A673 (cell line): ENCODE measurements around the gene ADAM23. TPM values are rescaled to one million over a fixed set of nuclear protein-coding genes. Genes with fewer than 3 reads are reported as not detected.

ENCODE experiments used
- BruUV-seq: library from RNA; stranded (reverse); fragments of 400-500 nt; replicated peaks from 2 replicates; lab custom pipeline; 2021; lab: Mats Ljungman, UMichigan
- CTCF ChIA-PET: fragments of 300-600 bp; sonication (Branson Sonifier 250); formaldehyde crosslinking; loops from one replicate; lab custom pipeline; 2022; ENCODE audit warnings: antibody characterized with exemption; lab: Charles Lee
- POLR2A ChIA-PET: fragments of 300-600 bp; sonication (Branson Sonifier 250); formaldehyde crosslinking; loops from one replicate; lab custom pipeline; 2022; ENCODE audit warnings: antibody characterized with exemption; ENCODE audit not compliant: low non-redundant PET; lab: Charles Lee
- DNase-seq: peaks from one replicate; pipeline ENCODE4 v3.0.0-alpha.2; 2015; ENCODE audit warnings: low spot score
- H3K27ac ChIP-seq: fragments of 200-600 bp; sonication (generic); 2 replicates; pipeline ENCODE4 v1.5.1; 2016; ENCODE audit warnings: mixed run types, low read depth, mild to moderate bottlenecking, mixed read lengths, antibody characterized with exemption, low read length; ENCODE audit not compliant: poor library complexity, severe bottlenecking
- H3K27me3 ChIP-seq: fragments of 200-600 bp; sonication (generic); replicated peaks from 2 replicates; pipeline ENCODE4 v1.6.1; 2017; ENCODE audit warnings: mixed run types, low read depth, mild to moderate bottlenecking, mixed read lengths, antibody characterized with exemption, low read length; ENCODE audit not compliant: insufficient read depth, poor library complexity
- H3K36me3 ChIP-seq: fragments of 200-600 bp; sonication (generic); 2 replicates; pipeline ENCODE4 v1.6.1; 2016; ENCODE audit warnings: mixed run types, mild to moderate bottlenecking, mixed read lengths, antibody characterized with exemption, low read length; ENCODE audit not compliant: insufficient read depth, poor library complexity, severe bottlenecking
- H3K4me1 ChIP-seq: fragments of 200-600 bp; sonication (generic); 2 replicates; pipeline ENCODE4 v1.6.1; 2017; ENCODE audit warnings: mixed run types, mild to moderate bottlenecking, mixed read lengths, antibody characterized with exemption, low read length; ENCODE audit not compliant: insufficient read depth, poor library complexity, severe bottlenecking
- H3K4me3 ChIP-seq: fragments of 200-600 bp; sonication (generic); 2 replicates; pipeline ENCODE4 v1.5.1; 2016; ENCODE audit warnings: low read depth, mixed run types, mild to moderate bottlenecking, mixed read lengths, low read length; ENCODE audit not compliant: poor library complexity, severe bottlenecking
- H3K9me3 ChIP-seq: fragments of 200-600 bp; sonication (generic); 2 replicates; pipeline ENCODE4 v1.6.1; 2016; ENCODE audit warnings: mixed run types, low read depth, mild to moderate bottlenecking, mixed read lengths, antibody characterized with exemption, low read length; ENCODE audit not compliant: poor library complexity, severe bottlenecking
- CTCF ChIP-seq: fragments of 300-800, 200-600 bp; sonication (generic); conservative IDR thresholded peaks from 2 replicates; pipeline ENCODE4 v1.5.1; 2017; ENCODE audit warnings: low read depth, mild to moderate bottlenecking, antibody characterized with exemption, low read length, moderate library complexity, mixed read lengths
- EZH2 ChIP-seq: fragments of 200-600 bp; sonication (generic); IDR thresholded peaks from 2 replicates; pipeline ENCODE4 v1.6.1; 2017; ENCODE audit warnings: borderline replicate concordance, low read depth, mild to moderate bottlenecking, mixed read lengths, antibody characterized with exemption, low read length; ENCODE audit not compliant: poor library complexity, severe bottlenecking
- intact Hi-C: fragments of 100-400 bp; cut with micrococcal nuclease; formaldehyde crosslinking; loops from one replicate; pipeline ENCODE4 v1.10.0; 2022; ENCODE audit not compliant: unreplicated experiment
- total RNA-seq: library from RNA; stranded (reverse); gene quantifications from 2 replicates; pipeline ENCODE4 v1.2.3, GENCODE V29; 2021

Gene ADAM23
- total RNA-seq, 1 experiment from 2014 or later, result 0.21 TPM

GRCh38 chr2:206418968-206419367 lies 24.4 kb upstream of the ADAM23 start:
- intact Hi-C loops, result no loop called here

GRCh38 chr2:206420721-206421120 lies 22.6 kb upstream of the ADAM23 start:
- no TSS peak for BruUV-seq

More at GRCh38 chr2:206418968-206419367, 24.4 kb upstream of the ADAM23 start:
- ChIA-PET CTCF (interaction anchor here (0.6 kb wide), 1 partner anchor 16 kb away, joined by 7 read pairs; no protein-coding TSS in a partner anchor), POLR2A (no interaction called here)
- no TSS peak for BruUV-seq
- Histone ChIP-seq H3K4me1 (no peaks in the 10 kb centered on the region), H3K4me3 (no peak overlapping the region), H3K36me3 (no peaks in the 10 kb centered on the region), H3K27ac (no peak overlapping the region), H3K9me3 (peaks cover 9% of the 10 kb centered on the region), H3K27me3 (peaks cover 5% of the 10 kb centered on the region)
- TF ChIP-seq CTCF (no peak), EZH2 (no peak)
- DNase-seq, result no peak

GRCh38 chr2:206422493-206422892 lies 20.8 kb upstream of the ADAM23 start:
- no peak for DNase-seq
- Histone ChIP-seq H3K36me3 (no peaks in the 10 kb centered on the region), H3K27me3 (peaks cover 5% of the 10 kb centered on the region), H3K27ac (no peak overlapping the region), H3K4me3 (no peak overlapping the region), H3K4me1 (no peaks in the 10 kb centered on the region), H3K9me3 (peaks cover 9% of the 10 kb centered on the region)
- BruUV-seq, result no TSS peak
- POLR2A ChIA-PET, result no interaction called here
- intact Hi-C loops, result no loop called here
- TF ChIP-seq EZH2, result no peak
- TF ChIP-seq CTCF, result no peak
- CTCF ChIA-PET, result no interaction called here

More at GRCh38 chr2:206420721-206421120, 22.6 kb upstream of the ADAM23 start:
- Histone ChIP-seq H3K27me3 (peaks cover 5% of the 10 kb centered on the region), H3K4me1 (no peaks in the 10 kb centered on the region), H3K27ac (no peak overlapping the region), H3K36me3 (no peaks in the 10 kb centered on the region), H3K9me3 (peaks cover 9% of the 10 kb centered on the region), H3K4me3 (no peak overlapping the region)
- POLR2A ChIA-PET, result interaction anchor here (0.6 kb wide), 1 partner anchor 80 kb away, joined by 3 read pairs; no protein-coding TSS in a partner anchor
- TF ChIP-seq CTCF (no peak), EZH2 (no peak)
- CTCF ChIA-PET, result no interaction called here
- DNase-seq, result no peak
- intact Hi-C loops, result no loop called here
